Omental fat pad (tissue), 4 donors: ENCODE results near the gene MTHFD2. TPM values are rescaled to one million over a fixed set of nuclear protein-coding genes. Genes with fewer than 3 reads are reported as not detected.
"Not testable (repeated sequence)": the region's sequence is repeated elsewhere in the genome, so short reads cannot be mapped to it uniquely, and the experiment has no call there.

ENCODE experiments used
- ATAC-seq: fragments of 150-250 bp; one replicate; pipeline ENCODE4 v1.9.1; 2016; ENCODE audit warnings: mild to moderate bottlenecking, moderate library complexity; ENCODE audit not compliant: low FRiP score
- DNase-seq: peaks from one replicate; pipeline ENCODE4 v3.0.0-alpha.2; 2019; ENCODE audit warnings: low spot score
- CTCF ChIP-seq, 3 donors: fragments of 450-650 bp; IDR thresholded peaks; one replicate each; pipeline ENCODE4 v1.5.1; 2016 to 2017; ENCODE audit warnings: antibody characterized with exemption in 3 of 3, mild to moderate bottlenecking in 3 of 3, moderate library complexity in 2 of 3
- total RNA-seq, 4 donors: library from RNA; depleted of rRNA; stranded (reverse); fragments of >200 nt; gene quantifications; one replicate each; pipeline ENCODE4 v1.1.0, GENCODE V29; 2016

MTHFD2 gene
- total RNA-seq, 4 donors from 2014 or later = 34.8 to 111 (median 46.5) TPM

GRCh38 chr2:74181739-74182138 is 16.7 kb upstream of the MTHFD2 start:
- no peak for DNase-seq
- ATAC-seq = no peak

GRCh38 chr2:74183878-74184277 is 14.5 kb upstream of the MTHFD2 start:
- no peak for TF ChIP-seq CTCF (IDR thresholded peaks at IDR 0.05)
- no peak for DNase-seq
- no peak for ATAC-seq

More at GRCh38 chr2:74181739-74182138, 16.7 kb upstream of the MTHFD2 start:
- TF ChIP-seq CTCF (IDR thresholded peaks at IDR 0.05) = no peak

DNA sequence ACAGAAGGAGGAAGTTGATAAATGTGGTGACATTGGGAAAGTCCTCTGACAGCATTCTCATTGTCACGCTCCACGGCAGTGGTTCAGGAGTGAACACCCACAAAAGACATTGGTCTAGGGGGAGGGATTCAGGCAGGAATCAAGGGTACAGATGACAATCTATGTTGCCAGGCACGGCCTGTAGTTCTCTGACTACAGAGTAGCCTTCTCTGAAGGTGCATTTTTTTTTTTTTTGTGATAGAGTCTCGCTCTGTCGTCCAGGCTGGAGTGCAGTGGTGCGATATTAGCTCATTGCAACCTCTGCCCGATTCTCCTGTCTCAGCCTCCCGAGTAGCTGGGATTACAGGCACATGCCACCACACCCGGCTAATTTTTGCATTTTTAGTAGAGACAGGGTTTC is 12.4 kb upstream of the MTHFD2 start:
- DNase-seq (no peak), ATAC-seq (no peak)
- no peak for TF ChIP-seq CTCF (IDR thresholded peaks at IDR 0.05)

DNA sequence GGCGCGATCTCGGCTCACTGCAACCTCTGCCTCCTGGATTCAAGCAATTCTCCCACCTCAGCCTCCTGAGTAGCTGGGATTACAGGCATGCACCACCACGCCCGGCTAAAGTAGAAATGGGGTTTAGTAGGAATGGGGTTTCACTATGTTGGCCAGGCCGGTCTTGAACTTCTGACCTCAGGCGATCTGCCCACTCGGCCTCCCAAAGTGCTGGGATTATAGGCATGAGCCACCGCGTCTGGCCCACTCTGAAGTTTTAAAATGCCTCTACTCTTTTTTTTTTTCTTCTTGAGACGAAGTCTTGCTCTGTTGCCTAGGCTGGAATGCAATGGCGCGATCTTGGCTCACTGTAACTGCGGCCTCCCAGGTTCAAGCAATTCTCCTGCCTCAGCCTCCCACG is 11.7 kb upstream of the MTHFD2 start:
- DNase-seq, ATAC-seq: not testable (repeated sequence)

GRCh38 chr2:74188018-74188601 is 10.3 kb upstream of the MTHFD2 start:
- ATAC-seq = no peak
- DNase-seq = no peak
- no peak for TF ChIP-seq CTCF (IDR thresholded peaks at IDR 0.05)

GRCh38 chr2:74188696-74189095 is 9.7 kb upstream of the MTHFD2 start:
- no peak for TF ChIP-seq CTCF (IDR thresholded peaks at IDR 0.05)

DNA sequence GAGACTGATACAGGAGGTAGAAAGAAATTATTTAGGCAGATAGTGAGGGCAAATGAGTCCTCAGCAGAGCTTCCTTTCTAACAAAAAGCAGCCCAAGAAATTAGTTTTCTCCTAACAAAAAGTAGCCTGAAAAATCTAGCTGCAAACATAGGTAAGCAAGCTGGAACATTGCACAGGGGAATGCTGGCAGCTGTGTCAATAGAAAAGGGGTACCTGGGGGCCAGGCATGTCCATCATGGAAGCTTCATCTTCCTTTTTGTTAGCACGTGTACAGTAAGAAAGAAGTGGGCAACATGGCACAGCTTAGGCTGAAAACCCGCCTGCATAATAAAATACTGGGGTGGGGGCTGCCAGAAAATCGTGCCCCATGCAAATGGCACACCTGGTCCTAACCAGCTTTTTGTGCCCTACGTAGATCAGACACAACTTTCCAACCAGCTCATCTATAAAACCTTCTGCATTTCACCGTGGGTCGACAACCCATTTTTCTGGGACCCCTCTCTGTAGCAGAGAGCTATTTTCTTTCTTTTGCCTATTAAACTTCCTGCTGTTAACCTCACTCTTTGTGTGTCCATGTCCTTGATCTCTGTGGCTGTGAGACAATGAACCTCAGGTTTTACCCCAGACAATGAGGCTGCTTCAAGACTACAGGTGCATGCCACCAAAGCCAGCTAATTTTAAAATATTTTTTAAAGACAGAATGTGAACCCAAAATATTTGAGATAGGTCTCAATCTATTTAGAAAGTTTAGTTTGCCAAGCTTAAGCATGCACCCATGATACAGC is 6.6 kb upstream of the MTHFD2 start:
- TF ChIP-seq CTCF (IDR thresholded peaks at IDR 0.05) = no peak
- no peak for DNase-seq
- no peak for ATAC-seq

More at GRCh38 chr2:74188696-74189095, 9.7 kb upstream of the MTHFD2 start:
- no peak for ATAC-seq
- DNase-seq = no peak
